B cell (primary cell): Measurements from ENCODE around the gene LRP2. TPM values are rescaled to one million over a fixed set of nuclear protein-coding genes. Genes with fewer than 3 reads are reported as not detected.

Experiments
- ATAC-seq: fragments of 200-7000 bp; cut with Tn5 transposase; one replicate; pipeline ENCODE4 v1.10.0; 2021; ENCODE audit warnings: low read depth, mild to moderate bottlenecking, moderate number of reproducible peaks, moderate library complexity
- CTCF ChIA-PET: fragments of 350-600 bp; sonication (Branson Sonifier 250); formaldehyde crosslinking; loops from one replicate; lab custom pipeline; 2021; ENCODE audit warnings: antibody characterized with exemption, inconsistent platforms; lab: Charles Lee
- POLR2A ChIA-PET: fragments of 350-600 bp; sonication (Branson Sonifier 250); formaldehyde crosslinking; loops from one replicate; lab custom pipeline; 2021; ENCODE audit warnings: antibody characterized with exemption; lab: Charles Lee
- DNase-seq: peaks from one replicate; pipeline ENCODE4 v3.0.0; 2013
- H2AFZ ChIP-seq: 2 replicates; pipeline ENCODE4 v1.6.1; 2012; ENCODE audit warnings: mild to moderate bottlenecking, low read depth, low read length; ENCODE audit not compliant: insufficient read depth, poor library complexity, severe bottlenecking
- H3K27ac ChIP-seq, 2 donors: 1 replicate in 1 of 2; 2 replicates in 1 of 2; pipeline ENCODE4 v1.5.1; 2012 to 2013; ENCODE audit warnings: low read length in 2 of 2, mild to moderate bottlenecking in 2 of 2, moderate library complexity in 1 of 2
- H3K27me3 ChIP-seq, 4 experiments: fragments of 200-600 bp in 1 of 4; sonication (generic) in 1 of 4; replicated peaks in 1 of 4; 1 replicate in 2 of 4; 2 replicates in 2 of 4; pipeline versions ENCODE4 v1.6.1 to v1.7.0; 2013 to 2016; ENCODE audit warnings: low read length in 3 of 4, mild to moderate bottlenecking in 2 of 4, mixed read lengths in 1 of 4, moderate library complexity in 1 of 4; ENCODE audit not compliant: insufficient read depth in 4 of 4, control insufficient read depth in 3 of 4; ENCODE audit errors: control extremely low read depth in 1 of 4
- H3K36me3 ChIP-seq, 2 experiments: replicated peaks in 1 of 2; 1 replicate in 1 of 2; 2 replicates in 1 of 2; pipeline versions ENCODE4 v1.6.1 to v1.7.1; 2013; ENCODE audit warnings: low read length in 1 of 2; ENCODE audit not compliant: insufficient read depth in 2 of 2, control insufficient read depth in 1 of 2; ENCODE audit errors: control extremely low read depth in 1 of 2, extremely low read depth in 1 of 2
- H3K4me1 ChIP-seq, 2 donors: fragments of 200-600 bp in 1 of 2; sonication (generic) in 1 of 2; 1 replicate in 1 of 2; 2 replicates in 1 of 2; pipeline versions ENCODE4 v1.5.1 to v1.6.1; 2013 to 2017; ENCODE audit warnings: low read length in 2 of 2; ENCODE audit not compliant: control insufficient read depth in 2 of 2, insufficient read depth in 2 of 2
- H3K4me2 ChIP-seq: replicated peaks from 2 replicates; pipeline ENCODE3; 2012; ENCODE audit warnings: mild to moderate bottlenecking, low read depth, low read length; ENCODE audit not compliant: poor library complexity, severe bottlenecking
- H3K4me3 ChIP-seq, 5 experiments: fragments of 200-600 bp in 1 of 5; sonication (generic) in 1 of 5; 1 replicate in 3 of 5; 2 replicates in 2 of 5; pipeline versions ENCODE4 v1.5.1 to v1.7.0; 2011 to 2016; ENCODE audit warnings: low read length in 4 of 5, mild to moderate bottlenecking in 4 of 5, low read depth in 2 of 5, control low read depth in 1 of 5, moderate library complexity in 1 of 5; ENCODE audit not compliant: insufficient read depth in 1 of 5; ENCODE audit errors: control extremely low read depth in 1 of 5, extremely low read depth in 1 of 5
- H3K79me2 ChIP-seq: fragments of 200-600 bp; sonication (generic); one replicate; pipeline ENCODE4 v1.6.0; 2016; ENCODE audit warnings: low read length; ENCODE audit not compliant: control insufficient read depth, insufficient read depth
- H3K9ac ChIP-seq: fragments of 200-600 bp; sonication (generic); 2 replicates; pipeline ENCODE4 v1.6.1; 2017; ENCODE audit warnings: mild to moderate bottlenecking, low read length, moderate library complexity
- H3K9me3 ChIP-seq, 3 donors: one replicate each; pipeline versions ENCODE4 v1.6.1 to v1.7.1; 2013; ENCODE audit warnings: low read length in 2 of 3; ENCODE audit not compliant: control insufficient read depth in 2 of 3, insufficient read depth in 1 of 3; ENCODE audit errors: control extremely low read depth in 1 of 3
- H4K20me1 ChIP-seq: 2 replicates; pipeline ENCODE4 v1.6.0; 2012; ENCODE audit warnings: mild to moderate bottlenecking, low read length; ENCODE audit not compliant: insufficient read depth, control insufficient read depth, poor library complexity, severe bottlenecking
- H3K27ac Mint-ChIP-seq: one replicate; pipeline ENCODE4 v1.8.0; 2021; ENCODE audit warnings: mixed read lengths
- H3K27me3 Mint-ChIP-seq: one replicate; pipeline ENCODE4 v1.8.0; 2021; ENCODE audit warnings: mixed read lengths
- H3K4me1 Mint-ChIP-seq: one replicate; pipeline ENCODE4 v1.8.0; 2021; ENCODE audit warnings: mixed read lengths
- H3K4me3 Mint-ChIP-seq: one replicate; pipeline ENCODE4 v1.8.0; 2021; ENCODE audit warnings: mixed read lengths
- H3K9me3 Mint-ChIP-seq: one replicate; pipeline ENCODE4 v1.8.0; 2022; ENCODE audit warnings: mixed read lengths; ENCODE audit not compliant: insufficient read depth
- EZH2 ChIP-seq: IDR thresholded peaks from 2 replicates; pipeline ENCODE4 v1.6.1; 2012; ENCODE audit warnings: borderline replicate concordance, low read depth, mild to moderate bottlenecking, moderate library complexity, low read length; ENCODE audit not compliant: insufficient read depth, poor library complexity, severe bottlenecking
- WGBS: methylation state at CpG from one replicate; pipeline ENCODE4 v1.1.5; 2013; ENCODE audit warnings: missing lambda C conversion rate; ENCODE audit not compliant: insufficient coverage; 5-methylcytosine and 5-hydroxymethylcytosine counted together
- intact Hi-C: fragments of 100-400 bp; cut with micrococcal nuclease; formaldehyde crosslinking; loops from one replicate; pipeline ENCODE4 v1.10.0; 2022
- polyA plus RNA-seq: library from polyadenylated mRNA; depleted of rRNA; stranded (reverse); fragments of >200 nt; gene quantifications from 2 replicates; pipeline ENCODE4 v1.2.3, GENCODE V29; 2012
- total RNA-seq, 2 donors: library from RNA; stranded (reverse); fragments of 120-200 nt in 1 of 2; gene quantifications; 1 replicate in 1 of 2; 2 replicates in 1 of 2; pipeline versions ENCODE4 v1.2.3 to v1.2.4, GENCODE V29; 2013 to 2022
- TF ChIP-seq, protein P1 (sequence below): fragments of 200-600 bp; IDR thresholded peaks from one replicate; pipeline ENCODE4 v1.8.0; 2022; ENCODE audit warnings: antibody characterized with exemption, mild to moderate bottlenecking

LRP2 gene
- total and polyA plus RNA-seq, 2 donors (not counting 1 experiment from before 2014, with no cell fraction given), result not detected

DNA sequence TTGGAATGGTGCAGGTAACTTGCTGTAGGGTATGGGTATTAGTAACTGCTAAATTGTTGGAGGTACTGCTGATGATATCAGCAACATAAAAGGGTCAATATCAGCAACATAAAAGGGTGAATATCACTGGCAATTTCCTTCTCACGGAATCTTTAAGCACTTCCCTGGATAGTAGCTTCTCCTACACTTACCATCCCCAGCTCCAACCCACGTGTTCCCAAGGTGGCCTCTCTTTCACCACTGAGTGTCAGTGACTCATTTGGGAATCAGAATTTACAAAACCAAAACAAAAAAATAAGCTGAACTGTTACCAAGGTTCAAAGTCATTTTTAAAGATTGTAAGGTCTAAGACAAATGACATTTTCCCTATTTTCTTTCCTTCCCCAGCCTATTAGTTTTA, 70.8 kb downstream of the LRP2 start:
- Histone ChIP-seq H3K27me3 (no peaks in the 10 kb centered on the region), H3K9me3 (no peaks in the 10 kb centered on the region), H3K36me3 (no peaks in the 10 kb centered on the region), H3K27ac (no peak overlapping the region), H3K4me1 (no peaks in the 10 kb centered on the region), H2AFZ (no peak overlapping the region), H3K4me3 (no peak overlapping the region), H3K9ac (no peak overlapping the region), H4K20me1 (no peaks in the 10 kb centered on the region), H3K4me2 (no peak overlapping the region), H3K79me2 (no peaks in the 10 kb centered on the region)
- H3K4me3 Mint-ChIP-seq, result no peak overlapping the region
- intact Hi-C loops, result no loop called here
- CTCF ChIA-PET, result no interaction called here
- H3K9me3 Mint-ChIP-seq, result no peaks in the 10 kb centered on the region
- H3K27me3 Mint-ChIP-seq, result no peaks in the 10 kb centered on the region
- no peak for ATAC-seq
- H3K27ac Mint-ChIP-seq, result no peak overlapping the region
- POLR2A ChIA-PET, result no interaction called here
- DNase-seq, result no peak
- no peaks in the 10 kb centered on the region for H3K4me1 Mint-ChIP-seq
- TF ChIP-seq, protein P1, sequence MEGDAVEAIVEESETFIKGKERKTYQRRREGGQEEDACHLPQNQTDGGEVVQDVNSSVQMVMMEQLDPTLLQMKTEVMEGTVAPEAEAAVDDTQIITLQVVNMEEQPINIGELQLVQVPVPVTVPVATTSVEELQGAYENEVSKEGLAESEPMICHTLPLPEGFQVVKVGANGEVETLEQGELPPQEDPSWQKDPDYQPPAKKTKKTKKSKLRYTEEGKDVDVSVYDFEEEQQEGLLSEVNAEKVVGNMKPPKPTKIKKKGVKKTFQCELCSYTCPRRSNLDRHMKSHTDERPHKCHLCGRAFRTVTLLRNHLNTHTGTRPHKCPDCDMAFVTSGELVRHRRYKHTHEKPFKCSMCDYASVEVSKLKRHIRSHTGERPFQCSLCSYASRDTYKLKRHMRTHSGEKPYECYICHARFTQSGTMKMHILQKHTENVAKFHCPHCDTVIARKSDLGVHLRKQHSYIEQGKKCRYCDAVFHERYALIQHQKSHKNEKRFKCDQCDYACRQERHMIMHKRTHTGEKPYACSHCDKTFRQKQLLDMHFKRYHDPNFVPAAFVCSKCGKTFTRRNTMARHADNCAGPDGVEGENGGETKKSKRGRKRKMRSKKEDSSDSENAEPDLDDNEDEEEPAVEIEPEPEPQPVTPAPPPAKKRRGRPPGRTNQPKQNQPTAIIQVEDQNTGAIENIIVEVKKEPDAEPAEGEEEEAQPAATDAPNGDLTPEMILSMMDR, result no peak
- TF ChIP-seq EZH2, result no peak
- WGBS, result 80% methylated on average over 1 of the region's 2 CpGs

DNA sequence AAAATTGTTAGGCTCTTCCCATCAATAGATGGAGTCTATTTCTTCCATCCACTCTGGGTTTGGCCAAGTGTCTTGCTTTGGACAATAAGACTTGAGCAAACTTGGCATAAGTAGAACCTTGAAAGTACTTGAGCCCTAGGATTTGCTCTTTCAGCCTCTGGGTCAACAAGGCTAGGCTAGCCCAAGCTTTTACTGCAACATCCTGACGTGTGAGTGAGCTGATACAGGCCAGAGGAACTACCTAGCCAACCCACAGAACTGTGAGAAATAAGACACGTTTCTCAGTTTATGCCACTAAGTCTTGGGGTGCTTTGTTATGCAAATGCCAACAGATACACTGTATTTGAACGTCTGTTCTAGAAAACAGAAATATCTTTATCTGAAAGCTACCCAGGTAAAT, 71.9 kb downstream of the LRP2 start:
- Histone ChIP-seq H2AFZ (no peak overlapping the region), H4K20me1 (no peaks in the 10 kb centered on the region), H3K4me3 (no peak overlapping the region), H3K4me1 (no peaks in the 10 kb centered on the region), H3K9ac (no peak overlapping the region), H3K27me3 (no peaks in the 10 kb centered on the region), H3K27ac (no peak overlapping the region), H3K79me2 (no peaks in the 10 kb centered on the region), H3K9me3 (no peaks in the 10 kb centered on the region), H3K36me3 (no peaks in the 10 kb centered on the region), H3K4me2 (no peak overlapping the region)
- no peaks in the 10 kb centered on the region for H3K4me1 Mint-ChIP-seq
- H3K9me3 Mint-ChIP-seq, result no peaks in the 10 kb centered on the region
- intact Hi-C loops, result no loop called here
- no peak overlapping the region for H3K27ac Mint-ChIP-seq
- 76% methylated on average over 2 of the region's 3 CpGs for WGBS
- CTCF ChIA-PET, result no interaction called here
- POLR2A ChIA-PET, result no interaction called here
- no peak for TF ChIP-seq EZH2
- TF ChIP-seq, protein P1, result no peak
- DNase-seq, result no peak
- no peak for ATAC-seq
- H3K4me3 Mint-ChIP-seq, result no peak overlapping the region
- H3K27me3 Mint-ChIP-seq, result no peaks in the 10 kb centered on the region
